ENCODE results near the gene CIROP. TPM values are rescaled to one million over a fixed set of nuclear protein-coding genes. Genes with fewer than 3 reads are reported as not detected.

The CIROP gene
- total RNA-seq, 1 donor from 2014 or later = not detected

DNA sequence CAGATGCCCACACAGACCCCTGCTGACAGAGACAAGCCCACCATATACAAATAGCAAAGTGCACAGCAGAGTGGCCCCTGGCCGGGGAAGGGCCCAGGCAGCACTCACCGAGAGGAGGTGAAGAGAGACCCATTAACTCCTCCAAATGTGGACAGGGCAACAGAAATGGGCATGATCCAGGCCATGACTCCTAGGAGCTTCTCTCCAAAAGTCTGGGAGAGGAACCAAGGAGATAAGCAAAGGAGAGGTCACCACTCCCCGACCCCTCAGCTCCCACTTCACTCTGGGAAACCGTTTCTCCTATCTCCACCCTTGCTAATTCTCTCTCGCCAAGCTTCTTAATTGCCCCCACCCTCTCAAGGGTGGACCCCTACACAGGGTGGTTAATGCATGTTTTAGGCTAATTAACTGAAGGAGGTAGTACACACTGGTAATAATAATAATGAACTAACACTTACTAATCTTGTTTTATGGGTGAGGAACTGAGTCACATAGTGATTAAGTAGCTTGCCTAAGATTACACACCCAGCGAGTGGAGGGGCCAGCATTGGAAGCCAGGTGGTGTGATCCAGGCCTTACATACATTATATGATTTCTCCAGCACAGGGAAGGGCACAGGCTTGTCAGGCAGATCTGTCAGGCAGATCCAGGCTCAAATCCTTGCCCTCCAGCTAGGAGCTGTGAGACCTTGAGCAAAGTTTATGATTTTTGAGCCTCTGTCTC, 33.2 kb upstream of the CIROP start:
- Histone ChIP-seq H3K4me3 (no peak overlapping the region), H3K36me3 (peaks cover 8% of the 10 kb centered on the region), H3K4me1 (peaks cover 8% of the 10 kb centered on the region), H3K27ac (no peak overlapping the region), H3K9me3 (no peaks in the 10 kb centered on the region), H3K27me3 (ENCODE audit: low read depth) (no peaks in the 10 kb centered on the region)
- TF ChIP-seq, protein P1, sequence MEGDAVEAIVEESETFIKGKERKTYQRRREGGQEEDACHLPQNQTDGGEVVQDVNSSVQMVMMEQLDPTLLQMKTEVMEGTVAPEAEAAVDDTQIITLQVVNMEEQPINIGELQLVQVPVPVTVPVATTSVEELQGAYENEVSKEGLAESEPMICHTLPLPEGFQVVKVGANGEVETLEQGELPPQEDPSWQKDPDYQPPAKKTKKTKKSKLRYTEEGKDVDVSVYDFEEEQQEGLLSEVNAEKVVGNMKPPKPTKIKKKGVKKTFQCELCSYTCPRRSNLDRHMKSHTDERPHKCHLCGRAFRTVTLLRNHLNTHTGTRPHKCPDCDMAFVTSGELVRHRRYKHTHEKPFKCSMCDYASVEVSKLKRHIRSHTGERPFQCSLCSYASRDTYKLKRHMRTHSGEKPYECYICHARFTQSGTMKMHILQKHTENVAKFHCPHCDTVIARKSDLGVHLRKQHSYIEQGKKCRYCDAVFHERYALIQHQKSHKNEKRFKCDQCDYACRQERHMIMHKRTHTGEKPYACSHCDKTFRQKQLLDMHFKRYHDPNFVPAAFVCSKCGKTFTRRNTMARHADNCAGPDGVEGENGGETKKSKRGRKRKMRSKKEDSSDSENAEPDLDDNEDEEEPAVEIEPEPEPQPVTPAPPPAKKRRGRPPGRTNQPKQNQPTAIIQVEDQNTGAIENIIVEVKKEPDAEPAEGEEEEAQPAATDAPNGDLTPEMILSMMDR (IDR thresholded peaks at IDR 0.05) = no peak
- ATAC-seq = peak in 1 of 2 donors; percentile 8
- DNase-seq = no peak
- intact Hi-C loops (cut with DNase I) = no loop called here

DNA sequence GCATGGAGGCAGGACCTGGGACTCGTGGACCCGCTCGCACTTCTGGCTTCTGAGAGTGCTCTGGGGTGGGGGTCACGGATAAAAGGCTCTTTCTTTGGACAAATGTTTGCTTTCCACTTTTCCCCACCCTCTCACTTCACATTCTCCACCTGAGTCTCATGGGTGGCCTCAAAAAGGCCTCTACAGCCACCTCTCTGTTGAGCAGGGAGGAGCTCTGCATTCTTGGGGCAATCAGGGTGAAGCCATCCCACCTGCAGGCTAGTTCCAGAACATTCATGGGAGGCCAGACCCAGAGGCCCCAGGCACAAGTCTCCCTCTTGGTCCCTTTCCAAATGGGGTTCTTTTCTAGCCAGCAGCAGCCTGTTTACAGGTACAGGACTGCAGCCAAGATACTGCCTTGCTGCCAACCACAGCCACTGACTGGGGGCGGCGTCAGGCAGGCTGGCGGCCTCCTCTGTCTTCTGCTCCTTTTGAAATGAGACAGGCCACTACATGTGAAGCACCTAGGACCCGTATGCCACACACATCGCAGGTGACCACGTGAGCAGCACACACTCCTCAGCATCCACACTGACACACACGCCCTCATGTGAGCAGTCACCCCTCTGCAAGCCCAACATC, 32.5 kb upstream of the CIROP start:
- DNase-seq (no peak), ATAC-seq (peak; percentile 29 to 42)
- Histone ChIP-seq H3K4me1 (peaks cover 2% of the 10 kb centered on the region), H3K36me3 (peaks cover 4% of the 10 kb centered on the region), H3K4me3 (no peak overlapping the region), H3K9me3 (no peaks in the 10 kb centered on the region), H3K27ac (no peak overlapping the region), H3K27me3 (ENCODE audit: low read depth) (no peaks in the 10 kb centered on the region)
- TF ChIP-seq, protein P1 (IDR thresholded peaks at IDR 0.05) = no peak
- intact Hi-C loops (cut with DNase I) = no loop called here

GRCh38 chr14:23136566-23137133, 31.9 kb upstream of the CIROP start:
- intact Hi-C loops (cut with DNase I) = no loop called here
- no peak for DNase-seq
- Histone ChIP-seq H3K4me1 (no peaks in the 10 kb centered on the region), H3K9me3 (no peaks in the 10 kb centered on the region), H3K4me3 (no peak overlapping the region), H3K36me3 (peaks cover 4% of the 10 kb centered on the region), H3K27me3 (ENCODE audit: low read depth) (no peaks in the 10 kb centered on the region), H3K27ac (no peak overlapping the region)
- TF ChIP-seq, protein P1 (IDR thresholded peaks at IDR 0.05) = no peak
- ATAC-seq = no peak

DNA sequence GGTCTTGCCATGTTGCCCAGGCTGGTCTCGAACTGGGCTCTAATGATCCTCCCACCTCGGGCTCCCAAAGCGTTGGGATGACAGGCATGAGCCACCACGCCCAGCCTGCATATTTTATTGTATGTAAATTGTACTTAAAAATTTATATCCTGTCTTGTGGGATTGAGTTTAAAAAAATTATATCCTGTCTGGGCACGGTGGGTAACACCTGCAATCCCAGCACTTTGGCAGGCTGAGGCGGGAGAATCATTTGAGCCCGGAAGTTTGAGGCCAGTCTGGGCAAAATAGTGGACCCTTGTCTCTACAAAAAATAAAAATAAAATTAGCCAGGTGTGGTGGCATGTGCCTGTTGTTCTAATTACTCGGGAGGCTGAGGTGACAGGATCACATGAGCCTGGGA, 28.2 kb upstream of the CIROP start:
- Histone ChIP-seq H3K27ac (no peak overlapping the region), H3K4me3 (no peak overlapping the region), H3K9me3 (no peaks in the 10 kb centered on the region), H3K36me3 (peaks cover 25% of the 10 kb centered on the region), H3K27me3 (ENCODE audit: low read depth) (no peaks in the 10 kb centered on the region), H3K4me1 (no peaks in the 10 kb centered on the region)
- TF ChIP-seq, protein P1 (IDR thresholded peaks at IDR 0.05) = no peak
- intact Hi-C loops (cut with DNase I) = no loop called here
- no peak for ATAC-seq
- no peak for DNase-seq

DNA sequence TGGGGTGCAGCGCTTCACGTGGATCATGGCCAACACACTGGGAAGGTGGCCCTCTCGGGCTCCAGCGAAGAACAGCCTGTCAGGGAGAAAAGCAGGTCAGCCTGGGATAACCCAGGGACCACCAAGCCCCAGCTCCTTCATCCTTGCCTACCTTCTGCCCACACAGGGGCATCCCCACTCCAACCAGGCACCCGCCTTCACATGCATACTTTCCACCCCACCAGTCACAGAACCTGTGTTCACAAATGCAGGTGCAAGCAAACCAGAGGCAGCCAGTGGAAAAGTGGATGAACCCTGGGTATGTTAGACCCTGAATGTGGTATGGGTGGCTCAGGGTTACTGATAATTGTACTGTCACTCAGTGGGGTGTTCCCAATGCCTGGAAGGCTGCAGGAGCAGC, 26.7 kb upstream of the CIROP start:
- Histone ChIP-seq H3K4me3 (no peak overlapping the region), H3K27me3 (ENCODE audit: low read depth) (no peaks in the 10 kb centered on the region), H3K36me3 (peaks cover 28% of the 10 kb centered on the region), H3K27ac (no peak overlapping the region), H3K4me1 (no peaks in the 10 kb centered on the region), H3K9me3 (no peaks in the 10 kb centered on the region)
- TF ChIP-seq, protein P1 (IDR thresholded peaks at IDR 0.05) = no peak
- intact Hi-C loops (cut with DNase I) = no loop called here
- DNase-seq = no peak
- no peak for ATAC-seq
